ENCODE data around the gene FGF22. TPM values are rescaled to one million over a fixed set of nuclear protein-coding genes. Genes with fewer than 3 reads are reported as not detected.
A peak's percentile ranks its signal among the peaks of the same experiment; 100 is the strongest.

FGF22 gene
- total and polyA plus RNA-seq, 2 donors (not counting 1 experiment from before 2014, with no cell fraction given): 0.34 to 2.9 TPM

DNA sequence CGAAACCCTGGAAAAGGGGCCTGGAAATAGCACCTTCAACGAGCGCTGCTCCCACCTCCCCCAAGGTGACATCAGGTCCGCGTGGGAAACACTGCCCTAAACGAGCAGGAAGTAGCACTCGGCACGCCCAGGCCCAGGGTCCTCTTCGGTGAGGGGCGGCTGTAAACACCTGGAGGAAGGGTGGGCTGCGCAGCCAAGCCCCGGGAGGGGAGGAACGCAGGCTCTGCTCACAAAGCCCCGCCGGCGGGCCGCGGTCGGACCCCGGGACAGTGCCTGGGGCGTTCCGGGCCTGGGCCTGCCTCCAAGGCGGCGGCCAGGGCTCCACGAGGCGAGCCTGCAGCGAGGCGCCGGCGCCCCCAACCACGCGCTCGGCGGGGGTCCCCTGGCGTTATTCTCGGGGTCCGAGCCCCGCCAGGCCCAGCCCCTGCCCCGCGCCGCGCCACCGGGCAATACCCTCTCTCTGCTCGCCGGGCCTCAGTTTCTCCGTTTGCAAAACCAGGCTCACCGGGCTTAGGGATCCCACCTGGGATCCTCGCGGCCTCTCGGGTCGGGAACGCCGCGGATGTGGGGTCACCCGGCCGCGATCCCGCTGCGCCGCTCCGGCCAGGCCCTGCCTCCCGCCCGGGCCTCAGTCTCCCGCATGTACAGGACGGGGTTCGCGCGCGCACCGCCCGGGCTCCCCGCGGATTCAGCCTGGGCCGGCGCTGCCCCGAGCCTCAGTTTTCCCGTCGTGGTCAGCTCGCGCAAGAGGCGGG, 22.7 kb downstream of the FGF22 start:
- H3K36me3 ChIP-seq (replicated peaks in 1 of 2; ENCODE audit: control extremely low read depth in 1 of 2, control insufficient read depth in 1 of 2, extremely low read depth in 1 of 2, insufficient read depth in 2 of 2, low read length in 1 of 2): peaks cover 0 to 20% of the 10 kb centered on the region in 2 experiments
- H3K4me2 ChIP-seq (replicated peaks; ENCODE audit: low read depth, low read length, poor library complexity, severe bottlenecking): peak overlapping the region; percentile 96
- H3K27ac Mint-ChIP-seq: peak overlapping the region; percentile 98
- ATAC-seq (ENCODE audit: low read depth): peak; percentile 16
- no peaks in the 10 kb centered on the region for H3K27me3 Mint-ChIP-seq
- POLR2A ChIA-PET: interaction anchor here (0.6 to 1.4 kb wide), 5 partner anchors 14 to 165 kb away, joined by 3 to 20 read pairs (median 4); partner anchors contain the start of gene AZU1
- H3K79me2 ChIP-seq (ENCODE audit: control insufficient read depth, insufficient read depth, low read length): peaks cover 63% of the 10 kb centered on the region
- H3K9me3 Mint-ChIP-seq (ENCODE audit: insufficient read depth): no peaks in the 10 kb centered on the region
- CTCF ChIA-PET: interaction anchor here (1.0 to 1.9 kb wide), 3 partner anchors 18 to 75 kb away, joined by 3 to 17 read pairs (median 8); no protein-coding TSS in a partner anchor
- H4K20me1 ChIP-seq (ENCODE audit: control insufficient read depth, insufficient read depth, low read length, poor library complexity, severe bottlenecking): peaks cover 54% of the 10 kb centered on the region
- H3K9ac ChIP-seq (ENCODE audit: low read length): peak overlapping the region; percentile 79
- peak; percentile 80 for DNase-seq
- H3K4me3 ChIP-seq (ENCODE audit: control extremely low read depth in 1 of 5, extremely low read depth in 1 of 5, insufficient read depth in 1 of 5, low read depth in 2 of 5, low read length in 4 of 5): peak overlapping the region; percentile 65 to 94 (median 82)
- peak overlapping the region; percentile 90 for H2AFZ ChIP-seq (ENCODE audit: insufficient read depth, low read depth, low read length, poor library complexity, severe bottlenecking)
- peak overlapping the region; percentile 87 to 97 for H3K27ac ChIP-seq (ENCODE audit: low read length in 2 of 2)
- intact Hi-C loops (cut with micrococcal nuclease): loop anchor here (2.0 to 10.0 kb wide), 3 partner anchors 30 to 262 kb away; partner anchors contain the start of genes ARID3A, CDC34 and POLRMT
- H3K9me3 ChIP-seq (ENCODE audit: control extremely low read depth in 1 of 3, control insufficient read depth in 2 of 3, insufficient read depth in 1 of 3, low read length in 2 of 3): peaks cover 0 to 4% (median 0%) of the 10 kb centered on the region in 3 donors
- H3K4me1 Mint-ChIP-seq: peaks cover 51% of the 10 kb centered on the region
- H3K27me3 ChIP-seq (replicated peaks in 1 of 4; ENCODE audit: control extremely low read depth in 1 of 4, control insufficient read depth in 3 of 4, insufficient read depth in 4 of 4, low read length in 3 of 4): no peaks in the 10 kb centered on the region
- no peak for TF ChIP-seq EZH2 (IDR thresholded peaks at IDR 0.05; ENCODE audit: borderline replicate concordance, insufficient read depth, low read depth, low read length, poor library complexity, severe bottlenecking)
- TF ChIP-seq, protein P1, sequence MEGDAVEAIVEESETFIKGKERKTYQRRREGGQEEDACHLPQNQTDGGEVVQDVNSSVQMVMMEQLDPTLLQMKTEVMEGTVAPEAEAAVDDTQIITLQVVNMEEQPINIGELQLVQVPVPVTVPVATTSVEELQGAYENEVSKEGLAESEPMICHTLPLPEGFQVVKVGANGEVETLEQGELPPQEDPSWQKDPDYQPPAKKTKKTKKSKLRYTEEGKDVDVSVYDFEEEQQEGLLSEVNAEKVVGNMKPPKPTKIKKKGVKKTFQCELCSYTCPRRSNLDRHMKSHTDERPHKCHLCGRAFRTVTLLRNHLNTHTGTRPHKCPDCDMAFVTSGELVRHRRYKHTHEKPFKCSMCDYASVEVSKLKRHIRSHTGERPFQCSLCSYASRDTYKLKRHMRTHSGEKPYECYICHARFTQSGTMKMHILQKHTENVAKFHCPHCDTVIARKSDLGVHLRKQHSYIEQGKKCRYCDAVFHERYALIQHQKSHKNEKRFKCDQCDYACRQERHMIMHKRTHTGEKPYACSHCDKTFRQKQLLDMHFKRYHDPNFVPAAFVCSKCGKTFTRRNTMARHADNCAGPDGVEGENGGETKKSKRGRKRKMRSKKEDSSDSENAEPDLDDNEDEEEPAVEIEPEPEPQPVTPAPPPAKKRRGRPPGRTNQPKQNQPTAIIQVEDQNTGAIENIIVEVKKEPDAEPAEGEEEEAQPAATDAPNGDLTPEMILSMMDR (IDR thresholded peaks at IDR 0.05): no peak
- peaks cover 33 to 67% of the 10 kb centered on the region in 2 donors for H3K4me1 ChIP-seq (ENCODE audit: control insufficient read depth in 2 of 2, insufficient read depth in 2 of 2, low read length in 2 of 2)
- peak overlapping the region; percentile 96 for H3K4me3 Mint-ChIP-seq
- under 1% methylated on average over 81 of the region's 81 CpGs for WGBS (ENCODE audit: insufficient coverage)

Data from B cell (primary cell).